GM10248 (cell line): ENCODE measurements around the gene SRM.
"Not testable (repeated sequence)": the region's sequence is repeated elsewhere in the genome, so short reads cannot be mapped to it uniquely, and the experiment has no call there.

Experiments used
- CTCF ChIA-PET: fragments of 300-600 bp; sonication (Branson Sonifier 250); formaldehyde crosslinking; extraction: SDS; loops from one replicate; lab custom pipeline; 2021; ENCODE audit warnings: antibody characterized with exemption; lab: Yijun Ruan, JAX
- POLR2A ChIA-PET: fragments of 350-650 bp; sonication (Branson Sonifier 250); formaldehyde crosslinking; extraction: SDS; loops from one replicate; lab custom pipeline; 2020; ENCODE audit warnings: antibody characterized with exemption; lab: Yijun Ruan, JAX
- DNase-seq: peaks from one replicate; pipeline ENCODE4 v3.0.0; 2012; ENCODE audit errors: extremely low spot score
- TF ChIP-seq, protein P1 (sequence below): IDR thresholded peaks from 2 replicates; pipeline ENCODE4 v1.5.1; 2012; ENCODE audit warnings: mild to moderate bottlenecking, low read depth; ENCODE audit errors: extremely low read depth, missing control alignments, control extremely low read depth

The SRM gene

GRCh38 chr1:11054181-11054580 is 5.6 kb downstream of the SRM start:
- TF ChIP-seq, protein P1, sequence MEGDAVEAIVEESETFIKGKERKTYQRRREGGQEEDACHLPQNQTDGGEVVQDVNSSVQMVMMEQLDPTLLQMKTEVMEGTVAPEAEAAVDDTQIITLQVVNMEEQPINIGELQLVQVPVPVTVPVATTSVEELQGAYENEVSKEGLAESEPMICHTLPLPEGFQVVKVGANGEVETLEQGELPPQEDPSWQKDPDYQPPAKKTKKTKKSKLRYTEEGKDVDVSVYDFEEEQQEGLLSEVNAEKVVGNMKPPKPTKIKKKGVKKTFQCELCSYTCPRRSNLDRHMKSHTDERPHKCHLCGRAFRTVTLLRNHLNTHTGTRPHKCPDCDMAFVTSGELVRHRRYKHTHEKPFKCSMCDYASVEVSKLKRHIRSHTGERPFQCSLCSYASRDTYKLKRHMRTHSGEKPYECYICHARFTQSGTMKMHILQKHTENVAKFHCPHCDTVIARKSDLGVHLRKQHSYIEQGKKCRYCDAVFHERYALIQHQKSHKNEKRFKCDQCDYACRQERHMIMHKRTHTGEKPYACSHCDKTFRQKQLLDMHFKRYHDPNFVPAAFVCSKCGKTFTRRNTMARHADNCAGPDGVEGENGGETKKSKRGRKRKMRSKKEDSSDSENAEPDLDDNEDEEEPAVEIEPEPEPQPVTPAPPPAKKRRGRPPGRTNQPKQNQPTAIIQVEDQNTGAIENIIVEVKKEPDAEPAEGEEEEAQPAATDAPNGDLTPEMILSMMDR, result no peak
- CTCF ChIA-PET, result interaction anchor here (4.0 kb wide), 1 partner anchor 16 kb away, joined by 33 read pairs; no protein-coding TSS in a partner anchor
- no peak for DNase-seq
- POLR2A ChIA-PET, result no interaction called here

GRCh38 chr1:11053758-11054137 is 6.1 kb downstream of the SRM start:
- DNase-seq, result no peak
- POLR2A ChIA-PET, result no interaction called here
- CTCF ChIA-PET, result interaction anchor here (4.0 kb wide), 1 partner anchor 16 kb away, joined by 33 read pairs; no protein-coding TSS in a partner anchor
- TF ChIP-seq, protein P1, result no peak

- POLR2A ChIA-PET, result no interaction called here
- TF ChIP-seq, protein P1, result peak; percentile 10
- no peak for DNase-seq
- CTCF ChIA-PET, result interaction anchor here (1.3 to 4.0 kb wide), 2 partner anchors 15 to 22 kb away, joined by 3 to 33 read pairs; no protein-coding TSS in a partner anchor
These were observed 6.7 kb downstream of the SRM start for GRCh38 chr1:11052839-11053757.

GRCh38 chr1:11051781-11052511 is 7.9 kb downstream of the SRM start:
- ChIA-PET POLR2A (no interaction called here), CTCF (interaction anchor here (0.7 to 4.0 kb wide), 3 partner anchors 9 to 20 kb away, joined by 3 to 33 read pairs (median 3); no protein-coding TSS in a partner anchor)
- no peak for DNase-seq
- TF ChIP-seq, protein P1, result no peak

DNA sequence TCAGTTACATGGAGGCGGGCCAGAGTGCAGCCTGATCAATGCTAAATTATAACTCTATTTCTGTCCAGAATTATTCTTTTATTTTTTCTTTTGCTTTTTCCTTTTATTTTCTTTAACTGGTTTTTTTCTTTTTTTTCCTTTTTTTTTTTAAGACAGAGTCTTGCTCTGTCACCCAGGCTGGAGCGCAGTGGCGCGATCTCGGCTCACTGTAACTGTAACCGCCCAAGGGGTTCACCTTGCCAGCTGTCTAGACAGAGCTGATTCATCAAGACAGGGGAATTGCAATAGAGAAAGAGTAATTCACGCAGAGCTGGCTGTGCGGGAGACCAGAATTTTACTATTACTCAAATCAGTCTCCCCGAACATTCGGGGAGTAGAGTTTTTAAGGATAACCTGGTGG is 8.7 kb downstream of the SRM start:
- DNase-seq, POLR2A ChIA-PET: not testable (repeated sequence)
- CTCF ChIA-PET, result interaction anchor here (3.5 to 4.0 kb wide), 2 partner anchors 13 kb away, joined by 32 to 33 read pairs; no protein-coding TSS in a partner anchor

GRCh38 chr1:11046625-11047365 is 13.0 kb downstream of the SRM start, which contains the start of gene MASP2:
Gene MASP2 (minus strand): TSS chr1:11047239. CDS start chr1:11047207, 32 bp downstream.
- POLR2A ChIA-PET, result no interaction called here
- TF ChIP-seq, protein P1, result no peak
- no peak for DNase-seq
- CTCF ChIA-PET, result interaction anchor here (2.2 kb wide), 1 partner anchor 9 kb away, joined by 8 read pairs; no protein-coding TSS in a partner anchor
